Anterior cingulate cortex (tissue), 58 donors: ENCODE data around the gene DCHS2.

Experiments
- DNase-seq, 58 donors: peaks; one replicate each; lab custom pipeline; 2025; lab: John Stamatoyannopoulos, UW

The DCHS2 gene

GRCh38 chr4:154406018-154406795 is 85.4 kb downstream of the DCHS2 start:
- DNase-seq = no peak

- peak in 1 of 58 donors; percentile 30 for DNase-seq
These were observed 92.2 kb downstream of the DCHS2 start for GRCh38 chr4:154399259-154399974.

- no peak for DNase-seq
These were observed 101.3 kb downstream of the DCHS2 start for GRCh38 chr4:154390324-154390723.

GRCh38 chr4:154389148-154389547 is 102.5 kb downstream of the DCHS2 start:
- no peak for DNase-seq

GRCh38 chr4:154384012-154384411 is 107.6 kb downstream of the DCHS2 start:
- no peak for DNase-seq

- DNase-seq = no peak
These were observed 115.1 kb downstream of the DCHS2 start for GRCh38 chr4:154376486-154376885.

GRCh38 chr4:154368060-154368459 is 123.5 kb downstream of the DCHS2 start:
- no peak for DNase-seq

GRCh38 chr4:154367659-154368058 is 123.9 kb downstream of the DCHS2 start:
- peak in 7 of 58 donors; percentile 0 to 31 (median 8) for DNase-seq

- peak in 4 of 58 donors; percentile 2 to 11 (median 6) for DNase-seq
These were observed 124.6 kb downstream of the DCHS2 start for GRCh38 chr4:154366956-154367355.

- DNase-seq = no peak
These were observed 127.3 kb downstream of the DCHS2 start for GRCh38 chr4:154364066-154364845.

GRCh38 chr4:154361450-154361849 is 130.1 kb downstream of the DCHS2 start:
- DNase-seq = no peak

GRCh38 chr4:154360491-154360890 is 131.1 kb downstream of the DCHS2 start:
- no peak for DNase-seq

- DNase-seq = no peak
These were observed 136.7 kb downstream of the DCHS2 start for GRCh38 chr4:154354883-154355282.

- no peak for DNase-seq
These were observed 141.8 kb downstream of the DCHS2 start for GRCh38 chr4:154349829-154350228.

- DNase-seq = no peak
These were observed 142.9 kb downstream of the DCHS2 start for GRCh38 chr4:154348657-154349056.

GRCh38 chr4:154345359-154345758 is 146.2 kb downstream of the DCHS2 start:
- no peak for DNase-seq

GRCh38 chr4:154344686-154345085 is 146.9 kb downstream of the DCHS2 start:
- no peak for DNase-seq

GRCh38 chr4:154343651-154344050 is 147.9 kb downstream of the DCHS2 start:
- no peak for DNase-seq

- no peak for DNase-seq
These were observed 150.2 kb downstream of the DCHS2 start for GRCh38 chr4:154341448-154341847.

GRCh38 chr4:154335588-154335987 is 156.0 kb downstream of the DCHS2 start:
- no peak for DNase-seq
